Myocyte (in vitro differentiated cells): ENCODE results near the gene LAMB4. TPM values are rescaled to one million over a fixed set of nuclear protein-coding genes. Genes with fewer than 3 reads are reported as not detected.

Experiments used
- DNase-seq: peaks from one replicate; pipeline ENCODE4 v3.0.0-alpha.2; 2012; ENCODE audit warnings: low read depth
- total RNA-seq: library from RNA; depleted of rRNA; stranded (reverse); fragments of >200 nt; gene quantifications from 2 replicates; pipeline ENCODE4 v1.2.3, GENCODE V29; 2014

The LAMB4 gene
- total RNA-seq, 1 donor from 2014 or later, result not detected

DNA sequence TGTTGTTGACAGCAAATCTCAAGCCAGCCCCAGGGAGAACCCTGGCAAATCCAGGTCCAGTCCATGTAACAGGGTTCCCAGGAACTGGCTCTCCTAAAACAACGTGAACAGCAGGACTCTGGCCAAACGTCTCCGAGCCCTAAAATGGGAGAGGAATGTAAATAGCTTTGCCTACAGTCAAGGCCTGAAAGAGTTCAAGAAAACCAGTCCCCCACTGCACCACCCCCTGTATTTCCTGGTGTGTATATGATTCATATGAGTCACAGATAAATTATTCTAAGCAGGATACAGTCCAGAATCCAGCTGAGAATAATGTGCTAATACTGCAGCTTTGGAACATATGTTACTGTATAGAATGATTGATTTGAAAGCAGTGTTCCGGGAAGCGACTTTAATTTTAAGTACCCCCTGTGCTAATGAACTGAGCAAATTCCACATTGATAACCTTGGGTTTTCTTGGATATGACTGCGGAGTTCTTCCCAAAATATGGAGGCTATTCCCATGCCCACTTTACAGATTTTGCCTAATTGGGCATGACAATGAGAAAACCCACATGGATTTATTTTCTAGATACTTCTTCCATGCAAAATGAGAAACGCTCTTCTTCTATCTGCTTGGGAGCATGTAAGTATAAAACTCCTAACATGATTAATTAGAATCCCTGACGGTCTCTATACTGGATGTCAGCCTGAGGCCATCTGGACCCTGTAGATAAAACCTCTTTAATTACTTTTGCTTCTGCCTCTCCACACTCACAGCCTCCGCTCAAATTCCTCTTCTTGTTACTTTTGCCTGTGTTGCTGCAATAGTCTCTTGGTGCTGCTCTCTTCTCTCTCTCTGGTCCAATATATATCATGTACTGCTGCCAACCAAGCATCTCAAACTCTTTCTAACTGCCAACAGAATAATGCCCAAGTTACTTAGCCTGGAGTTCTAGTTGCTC lies 50.2 kb downstream of the LAMB4 start:
- DNase-seq, result no peak

DNA sequence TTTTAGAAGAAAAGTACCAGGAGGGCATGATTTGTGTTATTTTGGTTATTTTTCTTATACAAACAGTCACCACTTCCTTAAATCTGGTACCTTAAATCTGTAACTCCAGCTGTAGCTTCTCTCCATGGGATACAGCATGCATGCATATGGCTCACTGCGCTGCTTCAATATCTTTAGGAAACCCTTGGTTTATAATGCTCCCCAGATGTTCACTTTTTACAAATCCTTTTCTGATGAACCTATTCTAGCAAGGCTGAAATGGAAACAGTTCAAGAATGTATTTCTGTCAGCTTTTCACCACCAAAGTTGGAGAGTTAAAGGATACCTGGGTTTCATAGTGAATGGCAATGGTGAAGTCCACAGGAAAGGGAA lies 50.9 kb downstream of the LAMB4 start:
- DNase-seq, result no peak

DNA sequence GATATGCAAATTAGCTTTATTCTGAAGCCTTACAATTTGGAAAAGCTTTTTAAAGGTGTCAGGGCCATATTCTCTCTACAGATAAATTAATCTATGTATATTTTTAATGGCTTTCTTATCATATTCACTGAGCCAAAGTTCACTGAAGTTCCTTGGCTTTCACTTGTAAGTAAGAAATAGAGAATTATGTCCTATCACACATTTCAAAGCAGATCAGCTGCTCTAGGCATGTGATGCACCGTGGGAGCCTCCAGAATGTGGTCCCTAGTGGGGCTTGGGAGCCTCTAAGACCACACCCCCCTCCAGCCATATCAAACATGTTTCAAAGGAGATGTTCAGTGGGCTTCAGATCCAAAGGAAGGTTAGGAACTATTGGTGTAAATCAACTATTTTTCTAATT lies 51.5 kb downstream of the LAMB4 start:
- no peak for DNase-seq

DNA sequence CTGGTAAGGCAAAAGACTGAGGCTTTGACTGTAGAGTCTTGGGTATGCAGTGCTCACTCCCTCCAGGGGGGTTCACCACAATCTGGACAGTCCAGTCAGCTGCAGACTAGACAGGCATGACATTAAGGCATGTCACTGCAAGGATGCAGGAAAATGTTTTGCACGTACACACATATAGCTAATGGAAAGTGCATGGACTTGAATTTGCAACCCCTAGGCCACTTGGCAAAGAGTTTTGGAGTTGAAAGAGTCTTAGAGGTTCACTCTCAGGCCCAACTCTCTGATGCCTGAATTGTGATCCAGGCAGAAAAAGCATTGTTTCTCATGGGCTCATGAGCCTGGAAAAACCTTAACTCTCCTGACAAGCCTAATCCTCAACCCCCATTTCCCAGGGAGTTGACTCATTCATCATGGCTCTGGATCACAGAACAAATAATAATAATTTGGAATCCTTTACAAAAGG lies 51.9 kb downstream of the LAMB4 start:
- DNase-seq, result no peak

DNA sequence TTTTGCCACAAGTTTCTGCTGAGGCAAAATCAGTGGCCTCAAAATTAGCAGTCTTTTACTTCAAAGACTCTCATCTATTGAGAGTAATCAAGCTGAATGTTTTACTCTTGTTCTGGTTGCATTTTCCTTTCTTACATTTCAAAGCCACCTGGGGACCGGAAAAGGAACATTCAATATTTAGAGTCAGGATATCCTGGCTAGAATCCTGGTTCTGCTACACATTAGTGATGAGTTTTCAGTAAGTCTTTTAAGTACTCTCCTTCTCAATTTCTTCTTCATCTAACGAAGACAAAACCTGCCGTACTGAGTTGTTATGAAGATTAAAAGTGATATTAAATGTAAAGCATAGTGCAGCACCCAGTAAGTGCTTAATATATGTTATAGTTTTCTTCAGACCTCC lies 52.5 kb downstream of the LAMB4 start:
- no peak for DNase-seq

DNA sequence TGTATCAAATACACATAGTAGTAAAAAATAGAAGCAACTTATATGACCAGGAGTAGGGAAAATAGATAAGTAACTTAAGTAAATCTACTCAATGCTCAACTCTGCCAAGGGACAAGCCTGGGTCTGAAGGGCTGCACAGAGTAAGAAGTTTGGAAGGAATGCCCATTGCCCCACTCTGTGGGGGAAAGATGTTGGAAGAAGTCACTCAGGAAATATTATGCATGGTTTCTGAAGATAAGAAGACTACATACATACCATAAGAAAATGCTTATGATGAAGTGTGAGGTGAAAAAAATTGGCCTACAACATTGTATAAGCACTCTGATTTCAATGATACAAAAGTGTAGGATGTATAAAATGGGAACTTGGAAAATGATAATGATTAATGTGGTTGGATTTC lies 54.0 kb downstream of the LAMB4 start:
- no peak for DNase-seq

DNA sequence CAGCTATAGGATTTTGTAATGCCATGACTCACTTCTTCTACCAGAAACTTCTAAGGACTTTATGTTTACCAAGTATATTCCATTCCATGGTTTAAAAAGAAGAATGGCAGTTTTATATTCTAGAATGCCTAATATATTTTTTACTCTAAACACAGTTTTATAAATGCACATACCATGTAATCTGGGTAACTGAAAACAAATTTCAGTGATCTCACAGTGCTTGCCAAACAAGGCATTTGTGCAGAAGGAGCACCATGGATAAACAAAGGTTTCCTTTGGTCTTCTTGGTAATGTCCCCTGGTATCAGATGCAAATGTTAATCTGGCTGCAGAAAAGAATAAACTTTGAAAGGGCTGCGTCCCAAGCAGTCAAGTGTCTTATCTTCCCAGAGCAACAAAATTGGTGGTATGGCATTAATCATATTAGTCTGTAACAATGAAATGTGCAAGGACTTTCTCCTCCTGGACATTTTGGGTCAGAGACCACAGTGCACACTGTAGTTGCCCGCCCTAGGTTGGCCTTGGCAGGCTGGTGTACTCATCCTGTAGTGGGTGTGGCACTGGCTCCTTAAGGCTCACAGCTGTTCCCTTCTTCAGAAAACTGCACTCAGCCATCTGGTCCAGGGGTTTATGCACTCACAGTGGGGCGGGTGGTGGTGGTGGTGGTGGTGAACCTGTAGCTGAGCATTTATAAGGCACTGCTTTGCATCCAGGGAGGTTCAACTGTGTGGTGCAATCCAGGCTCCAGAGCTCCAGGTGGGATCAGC lies 56.7 kb downstream of the LAMB4 start:
- DNase-seq, result peak; percentile 49

DNA sequence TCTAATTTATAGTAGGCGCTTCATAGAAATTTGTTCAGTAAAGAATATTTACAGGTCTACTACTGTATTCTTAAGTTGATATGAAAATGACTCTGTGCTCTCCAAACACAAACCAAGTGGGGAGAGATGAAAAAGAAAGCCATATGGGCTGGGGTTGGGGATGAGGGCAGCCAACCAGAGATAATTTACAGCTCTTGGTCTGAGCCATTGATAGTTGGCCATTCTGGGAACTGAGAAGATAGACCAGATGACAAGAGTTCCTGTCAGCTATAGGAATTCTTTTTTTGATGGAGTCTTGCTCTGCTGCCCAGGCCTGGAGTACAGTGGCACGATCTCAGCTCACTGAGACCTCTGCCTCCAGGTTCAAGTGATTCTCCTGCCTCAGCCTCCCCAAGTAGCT lies 57.4 kb downstream of the LAMB4 start:
- DNase-seq, result no peak

DNA sequence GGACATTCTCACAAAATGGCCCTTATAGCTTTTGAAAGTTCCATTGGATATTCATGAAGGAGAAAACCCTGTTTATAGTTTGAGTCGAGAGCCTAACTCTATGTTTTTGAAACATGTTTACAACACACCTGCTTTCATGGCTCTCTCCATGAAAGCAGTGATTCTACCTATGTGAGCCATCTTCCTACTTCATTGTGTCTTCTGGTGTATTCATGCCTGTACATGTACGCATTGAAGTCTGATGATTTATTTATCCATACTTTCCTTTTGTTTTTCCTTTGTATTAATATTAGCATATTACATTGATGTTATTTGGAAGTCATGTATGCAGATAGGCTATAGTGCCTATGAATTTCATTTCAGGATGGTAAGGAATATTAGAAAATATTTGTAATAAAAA lies 58.0 kb downstream of the LAMB4 start:
- DNase-seq, result no peak

DNA sequence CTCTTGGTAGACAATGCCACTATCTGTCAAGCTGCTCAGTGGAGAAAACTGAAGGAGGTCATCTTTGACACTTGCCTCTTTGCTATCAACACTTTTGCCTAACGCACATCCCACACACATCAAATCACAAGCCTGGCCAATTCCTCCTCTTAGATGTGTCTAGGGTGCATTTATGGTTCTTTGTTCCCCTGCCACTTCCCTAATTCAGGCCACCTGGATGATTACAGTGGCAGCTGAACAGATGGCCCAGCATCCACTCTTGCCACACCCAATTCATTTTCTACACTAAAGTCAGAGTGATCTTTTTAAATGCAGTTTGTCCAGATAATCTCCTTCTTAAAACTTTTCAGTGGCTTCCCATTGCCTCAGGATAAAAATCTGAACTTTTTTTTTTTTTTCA lies 58.6 kb downstream of the LAMB4 start:
- no peak for DNase-seq

DNA sequence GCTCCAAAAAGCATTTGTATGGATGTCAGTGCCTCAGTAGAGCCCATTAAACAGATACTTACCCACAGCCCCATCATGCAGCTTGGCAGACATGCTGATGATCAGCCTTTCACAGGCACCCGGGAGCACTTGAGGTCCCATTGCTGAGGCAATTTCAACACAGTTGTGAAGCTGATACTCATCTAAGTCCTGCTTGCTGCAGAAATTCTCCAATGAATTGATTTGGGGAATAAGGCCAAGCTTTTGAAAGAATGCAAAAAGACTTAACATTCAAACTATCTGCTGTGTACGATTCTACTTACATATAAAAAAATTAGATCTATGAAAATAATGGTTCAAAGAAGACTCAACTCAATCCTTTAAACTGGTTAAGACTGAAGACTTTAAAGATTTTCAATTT lies 60.5 kb downstream of the LAMB4 start:
- DNase-seq, result no peak

DNA sequence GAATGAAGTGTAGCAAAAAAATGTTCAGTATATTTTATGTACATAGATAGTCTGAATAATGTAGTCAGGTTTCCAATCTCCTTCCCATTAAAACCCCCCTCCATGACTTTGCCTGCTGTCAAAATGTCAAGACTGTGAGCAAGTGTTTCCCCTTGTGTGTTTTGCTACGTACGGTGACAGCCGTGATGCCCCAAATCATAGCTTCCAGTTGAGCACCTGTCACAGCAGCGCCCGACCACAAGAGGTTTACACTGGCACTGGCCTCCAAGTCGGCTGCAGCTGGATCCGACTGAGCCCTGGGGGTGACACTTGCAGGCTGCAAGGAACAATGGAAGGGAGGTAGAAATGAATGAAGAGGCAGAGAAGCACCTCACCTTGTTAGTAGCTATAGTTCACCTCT lies 62.3 kb downstream of the LAMB4 start:
- DNase-seq, result peak; percentile 77

DNA sequence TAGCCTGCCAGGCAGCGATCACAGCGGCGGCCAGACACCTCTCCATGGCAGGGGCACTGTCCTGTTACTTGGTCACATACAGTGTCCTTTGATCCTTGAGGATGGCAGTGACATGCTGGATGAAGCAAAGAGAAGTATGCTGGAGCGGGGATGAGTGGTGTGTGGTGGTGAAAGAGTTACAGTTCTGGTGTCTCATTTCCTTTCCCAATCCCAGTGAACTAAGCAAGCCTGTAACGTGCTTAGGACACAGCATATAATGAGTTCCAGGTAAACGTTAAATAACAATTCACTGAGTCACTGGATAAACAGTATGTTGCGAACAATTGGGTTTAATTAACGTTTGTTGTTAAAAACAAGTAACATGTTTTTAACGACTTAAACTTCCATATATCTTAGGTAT lies 63.7 kb downstream of the LAMB4 start:
- DNase-seq, result no peak

DNA sequence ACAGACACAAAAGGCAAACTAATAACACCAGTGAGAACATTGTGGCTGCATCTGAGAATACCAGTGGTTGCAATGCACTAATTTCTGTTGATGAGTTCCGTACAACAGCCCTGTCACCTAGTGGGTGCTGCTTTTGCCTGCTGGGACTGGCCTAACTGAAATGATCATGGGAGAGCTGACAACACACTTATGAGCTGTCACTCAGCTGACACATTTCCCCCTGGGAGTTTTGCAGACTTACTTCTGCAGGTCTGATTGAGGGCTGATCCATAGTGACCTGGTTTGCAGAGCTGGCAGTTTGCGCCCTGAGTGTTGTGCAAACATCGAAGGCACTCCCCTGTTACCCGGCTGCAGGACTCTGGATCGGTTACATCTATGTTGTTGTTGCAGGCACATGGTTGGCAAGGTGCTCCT lies 66.6 kb downstream of the LAMB4 start:
- no peak for DNase-seq

DNA sequence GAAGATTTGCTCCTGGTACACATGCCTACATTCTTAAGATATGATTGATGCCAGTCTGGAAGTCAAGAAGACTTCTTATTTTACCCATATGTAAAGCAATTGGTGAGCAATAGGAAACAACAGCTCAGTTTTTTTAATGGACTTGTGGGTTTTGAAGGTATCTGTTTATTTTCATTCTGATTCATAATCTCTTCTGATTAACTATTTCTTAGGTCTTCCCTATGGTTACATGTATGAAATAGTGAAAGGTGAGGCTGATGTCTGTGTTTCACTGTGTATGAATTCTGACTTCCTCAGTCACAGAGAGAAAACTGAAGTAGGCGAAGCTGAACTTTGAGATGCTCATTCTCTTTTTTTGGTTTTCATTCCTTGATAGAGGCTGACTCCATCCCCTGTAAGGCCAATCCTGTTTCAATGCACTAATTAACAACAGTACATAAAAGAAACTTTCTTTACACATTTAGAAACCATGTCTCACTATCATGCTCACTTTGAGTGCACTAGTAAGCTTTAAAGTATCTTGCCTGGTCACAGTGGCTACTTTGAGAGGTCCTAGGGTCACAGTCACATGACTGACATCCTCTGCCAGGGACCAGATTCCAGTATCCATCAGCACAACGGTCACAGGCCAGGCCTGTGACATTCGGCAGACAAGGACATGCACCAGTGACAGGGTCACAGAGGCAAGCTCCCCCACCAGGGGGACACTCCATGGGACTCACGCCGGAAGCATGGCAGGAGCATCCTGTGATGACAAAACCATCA lies 67.7 kb downstream of the LAMB4 start:
- DNase-seq, result no peak

DNA sequence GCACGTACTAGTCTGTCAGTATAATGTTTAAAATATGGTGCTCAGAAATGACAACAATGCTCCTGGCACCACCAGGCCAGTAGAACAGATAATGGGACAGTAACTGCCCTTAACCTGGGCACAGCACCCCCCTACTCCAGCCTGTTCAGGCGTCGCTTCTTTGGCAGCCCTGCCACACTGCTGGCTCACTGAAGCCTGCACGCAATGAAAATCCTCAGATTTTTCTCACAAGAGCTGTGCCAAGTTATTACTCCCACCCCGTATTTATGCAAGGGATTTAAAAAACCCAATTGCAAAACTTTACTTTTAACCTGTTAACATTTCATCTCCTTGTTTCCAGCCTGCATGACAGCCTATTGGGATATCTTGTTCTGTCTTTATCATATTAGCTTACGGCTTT lies 70.6 kb downstream of the LAMB4 start:
- DNase-seq, result peak; percentile 5

DNA sequence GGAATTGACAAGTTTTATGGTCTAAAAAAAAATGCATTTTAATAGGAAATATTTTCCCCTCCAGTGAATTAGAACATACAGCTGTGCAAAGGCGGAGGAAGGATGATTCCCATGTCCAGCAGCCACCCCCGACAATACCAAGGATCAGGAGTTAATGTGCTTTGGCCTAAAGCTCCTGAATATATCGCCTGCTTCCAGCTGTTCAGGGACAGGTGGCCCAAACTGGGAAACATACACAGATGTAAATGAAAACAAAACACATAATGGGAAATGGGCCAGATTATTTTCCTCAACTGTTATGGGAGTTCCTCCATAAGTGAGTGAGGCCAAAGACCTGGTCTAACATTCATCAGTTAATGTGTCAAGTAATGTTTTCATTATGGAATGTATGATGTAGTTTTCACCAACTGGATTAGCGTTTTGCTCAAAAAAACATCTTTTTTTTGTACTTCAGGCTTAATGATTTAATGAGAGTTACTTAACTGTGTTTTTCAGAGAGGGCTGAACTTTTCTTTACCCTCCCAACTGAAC lies 72.1 kb downstream of the LAMB4 start:
- DNase-seq, result peak; percentile 10

DNA sequence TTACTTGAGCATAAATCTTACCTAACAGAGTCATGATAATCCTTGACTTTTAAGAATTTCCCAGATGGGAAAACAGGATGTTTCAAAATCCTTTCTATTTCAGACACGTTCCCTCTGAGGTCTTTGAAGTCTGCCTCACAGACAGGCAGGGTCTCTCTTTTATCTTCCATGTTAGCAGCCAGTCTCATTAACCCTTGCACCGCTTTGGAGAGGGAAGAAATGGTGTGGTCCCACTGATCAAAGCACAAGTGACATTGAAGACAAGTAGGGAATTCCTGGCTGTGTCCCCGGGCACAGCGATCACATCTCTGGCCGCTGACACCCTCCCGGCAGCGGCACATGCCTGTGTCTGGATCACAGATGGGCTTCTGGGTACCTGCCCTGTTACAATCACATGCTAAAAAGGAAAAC lies 74.5 kb downstream of the LAMB4 start:
- DNase-seq, result no peak

DNA sequence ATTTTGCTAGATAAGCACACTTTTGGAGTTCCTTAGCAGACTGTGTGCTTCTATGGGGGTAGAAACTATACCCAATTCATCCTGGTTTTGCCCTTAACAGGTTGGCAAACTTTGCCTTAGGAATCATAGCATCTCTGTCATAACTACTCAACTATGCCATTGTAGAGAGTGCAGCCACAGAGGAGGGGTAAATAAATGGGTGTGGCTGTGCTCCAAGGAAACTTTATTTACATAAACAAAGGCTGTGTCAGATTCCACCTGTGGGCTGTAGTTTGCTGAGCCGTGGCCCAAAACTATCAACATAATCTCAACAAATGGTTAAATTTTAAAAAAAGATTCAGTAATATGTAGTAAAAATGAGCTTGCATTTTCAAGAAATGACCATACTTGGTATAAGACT lies 75.6 kb downstream of the LAMB4 start:
- no peak for DNase-seq

DNA sequence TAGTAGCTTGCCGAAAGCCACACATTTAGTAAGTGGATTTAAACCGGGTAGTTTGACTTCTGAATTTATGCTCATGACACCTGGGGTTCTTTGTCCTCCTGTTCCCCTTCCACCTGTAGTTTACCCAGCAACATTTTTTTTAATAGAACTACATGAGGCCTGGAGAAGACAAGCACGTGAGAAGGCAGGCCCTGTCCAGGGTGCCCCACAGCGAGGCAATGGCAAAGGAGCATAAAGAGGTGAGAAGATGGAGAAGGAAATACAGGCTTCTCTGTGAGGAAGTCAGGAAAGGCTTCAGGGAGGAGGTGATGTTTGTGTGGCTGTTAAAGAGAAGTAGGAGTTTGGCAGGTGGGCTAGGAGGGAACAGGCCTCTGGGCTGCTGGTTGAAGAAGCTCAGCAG lies 76.9 kb downstream of the LAMB4 start:
- no peak for DNase-seq

DNA sequence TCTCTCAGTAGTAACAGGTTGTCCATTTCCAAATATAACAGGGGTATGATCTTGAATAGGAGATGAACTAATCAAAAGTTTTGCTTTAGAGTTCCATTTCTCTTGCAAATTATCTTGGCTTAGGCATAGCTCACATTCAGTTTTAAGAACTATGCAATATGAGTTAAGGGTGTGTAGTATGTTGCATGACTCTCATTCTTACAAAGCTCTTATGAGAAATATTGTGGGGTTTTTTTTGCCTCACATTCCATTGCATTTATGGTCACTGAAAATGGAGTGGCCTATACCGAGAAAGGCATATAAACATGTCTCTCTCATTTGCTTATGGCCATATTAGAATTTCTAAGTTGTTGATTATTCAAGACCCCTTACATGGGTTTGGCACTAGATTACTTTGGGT lies 78.7 kb downstream of the LAMB4 start:
- no peak for DNase-seq
